ENCODE measurements around the gene BAG3.
A peak's percentile ranks its signal among the peaks of the same experiment; 100 is the strongest.

The BAG3 gene

DNA sequence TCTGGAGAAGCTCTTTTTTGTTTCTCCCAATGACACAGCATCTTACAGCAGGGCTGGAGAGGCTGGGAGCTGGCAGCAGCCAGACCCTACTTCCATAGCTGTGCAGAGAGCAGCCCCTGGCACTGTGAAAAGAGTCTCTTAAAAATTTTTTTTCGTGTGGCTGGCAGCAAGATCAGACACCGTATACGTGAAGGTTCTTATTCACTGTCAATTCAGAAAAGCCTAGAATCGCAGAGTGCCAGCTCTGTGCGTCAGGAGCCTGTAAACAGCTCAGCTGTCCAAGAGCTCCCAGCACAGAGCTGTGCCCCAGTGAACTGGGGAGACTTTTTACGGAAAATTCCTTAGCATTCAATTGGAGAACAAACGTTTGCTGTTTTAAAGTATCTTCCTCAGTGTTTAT lies 6.5 kb downstream of the BAG3 start:
- TF ChIP-seq GFI1B (tag by site-specific recombination; IDR thresholded peaks at IDR 0.05) (no peak), ZNF146 (tag by site-specific recombination; IDR thresholded peaks at IDR 0.05) (no peak), ZNF394 (tag by site-specific recombination; IDR thresholded peaks at IDR 0.05; ENCODE audit: borderline replicate concordance) (no peak), ZNF221 (tag by site-specific recombination; IDR thresholded peaks at IDR 0.05; ENCODE audit: borderline replicate concordance) (no peak), ZNF530 (tag by site-specific recombination; IDR thresholded peaks at IDR 0.05; ENCODE audit: low read depth) (no peak), ZNF404 (tag by site-specific recombination; IDR thresholded peaks at IDR 0.05) (no peak), ZNF558 (tag by site-specific recombination; IDR thresholded peaks at IDR 0.05) (no peak), YY2 (tag by site-specific recombination; IDR thresholded peaks at IDR 0.05) (no peak), ZSCAN23 (tag by site-specific recombination; IDR thresholded peaks at IDR 0.05) (no peak), ZNF202 (tag by site-specific recombination; IDR thresholded peaks at IDR 0.05; ENCODE audit: borderline replicate concordance) (no peak), ZNF311 (tag by site-specific recombination; IDR thresholded peaks at IDR 0.05; ENCODE audit: borderline replicate concordance) (no peak), IKZF3 (tag by site-specific recombination; IDR thresholded peaks at IDR 0.05) (no peak), ZNF785 (tag by site-specific recombination; IDR thresholded peaks at IDR 0.05) (no peak)
- TF ChIP-seq, protein P1, sequence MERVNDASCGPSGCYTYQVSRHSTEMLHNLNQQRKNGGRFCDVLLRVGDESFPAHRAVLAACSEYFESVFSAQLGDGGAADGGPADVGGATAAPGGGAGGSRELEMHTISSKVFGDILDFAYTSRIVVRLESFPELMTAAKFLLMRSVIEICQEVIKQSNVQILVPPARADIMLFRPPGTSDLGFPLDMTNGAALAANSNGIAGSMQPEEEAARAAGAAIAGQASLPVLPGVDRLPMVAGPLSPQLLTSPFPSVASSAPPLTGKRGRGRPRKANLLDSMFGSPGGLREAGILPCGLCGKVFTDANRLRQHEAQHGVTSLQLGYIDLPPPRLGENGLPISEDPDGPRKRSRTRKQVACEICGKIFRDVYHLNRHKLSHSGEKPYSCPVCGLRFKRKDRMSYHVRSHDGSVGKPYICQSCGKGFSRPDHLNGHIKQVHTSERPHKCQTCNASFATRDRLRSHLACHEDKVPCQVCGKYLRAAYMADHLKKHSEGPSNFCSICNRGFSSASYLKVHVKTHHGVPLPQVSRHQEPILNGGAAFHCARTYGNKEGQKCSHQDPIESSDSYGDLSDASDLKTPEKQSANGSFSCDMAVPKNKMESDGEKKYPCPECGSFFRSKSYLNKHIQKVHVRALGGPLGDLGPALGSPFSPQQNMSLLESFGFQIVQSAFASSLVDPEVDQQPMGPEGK (tag by site-specific recombination; IDR thresholded peaks at IDR 0.05) = no peak
- TF ChIP-seq, protein P2, sequence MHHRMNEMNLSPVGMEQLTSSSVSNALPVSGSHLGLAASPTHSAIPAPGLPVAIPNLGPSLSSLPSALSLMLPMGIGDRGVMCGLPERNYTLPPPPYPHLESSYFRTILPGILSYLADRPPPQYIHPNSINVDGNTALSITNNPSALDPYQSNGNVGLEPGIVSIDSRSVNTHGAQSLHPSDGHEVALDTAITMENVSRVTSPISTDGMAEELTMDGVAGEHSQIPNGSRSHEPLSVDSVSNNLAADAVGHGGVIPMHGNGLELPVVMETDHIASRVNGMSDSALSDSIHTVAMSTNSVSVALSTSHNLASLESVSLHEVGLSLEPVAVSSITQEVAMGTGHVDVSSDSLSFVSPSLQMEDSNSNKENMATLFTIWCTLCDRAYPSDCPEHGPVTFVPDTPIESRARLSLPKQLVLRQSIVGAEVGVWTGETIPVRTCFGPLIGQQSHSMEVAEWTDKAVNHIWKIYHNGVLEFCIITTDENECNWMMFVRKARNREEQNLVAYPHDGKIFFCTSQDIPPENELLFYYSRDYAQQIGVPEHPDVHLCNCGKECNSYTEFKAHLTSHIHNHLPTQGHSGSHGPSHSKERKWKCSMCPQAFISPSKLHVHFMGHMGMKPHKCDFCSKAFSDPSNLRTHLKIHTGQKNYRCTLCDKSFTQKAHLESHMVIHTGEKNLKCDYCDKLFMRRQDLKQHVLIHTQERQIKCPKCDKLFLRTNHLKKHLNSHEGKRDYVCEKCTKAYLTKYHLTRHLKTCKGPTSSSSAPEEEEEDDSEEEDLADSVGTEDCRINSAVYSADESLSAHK (tag by site-specific recombination; IDR thresholded peaks at IDR 0.05) = no peak
- CTCF ChIA-PET = interaction anchor here (1.0 kb wide), 1 partner anchor 22 kb away, joined by 4 read pairs; no protein-coding TSS in a partner anchor
- Histone ChIP-seq H3K9me3 (ENCODE audit: control insufficient read depth, insufficient read depth, low read depth, low read length) (no peaks in the 10 kb centered on the region), H3K27ac (ENCODE audit: extremely low read depth, low read depth, low read length) (no peak overlapping the region), H3K36me3 (ENCODE audit: control insufficient read depth in 2 of 2, insufficient read depth in 1 of 2, low read length in 2 of 2) (peaks cover 0 to 40% of the 10 kb centered on the region in 2 experiments; a peak in 1 of 3 replicates), H3K4me1 (ENCODE audit: control insufficient read depth, insufficient read depth, low read length) (peaks cover 32% of the 10 kb centered on the region), H3K4me3 (ENCODE audit: low read depth, low read length) (no peak overlapping the region)
- POLR2A ChIA-PET = interaction anchor here (0.6 to 1.1 kb wide), 3 partner anchors 30 to 523 kb away, joined by 3 to 4 read pairs (median 4); partner anchors contain the start of gene TIAL1

DNA sequence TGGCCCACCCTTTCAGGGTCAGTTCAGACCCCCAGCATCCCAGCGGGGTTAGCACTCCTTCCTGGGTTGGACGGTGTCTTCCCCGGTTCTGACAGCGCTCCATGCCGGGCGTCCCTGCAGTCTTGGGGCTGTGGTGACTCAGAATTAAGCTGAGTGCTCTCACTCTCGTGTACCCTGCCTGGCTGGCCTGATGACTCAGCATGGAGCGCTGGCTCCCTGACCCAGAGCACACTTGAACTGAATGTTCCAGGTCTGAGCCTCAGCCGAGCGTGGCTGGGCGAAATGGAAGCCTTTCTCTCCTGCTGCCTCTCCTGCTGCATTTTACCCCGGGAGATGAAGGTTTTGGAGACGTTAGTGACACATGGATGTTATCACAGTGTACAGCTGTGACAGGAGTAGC lies 7.1 kb downstream of the BAG3 start:
- no peak overlapping the region for H3K4me3 ChIP-seq (ENCODE audit: low read depth, low read length)
- H3K36me3 ChIP-seq (ENCODE audit: control insufficient read depth in 2 of 2, insufficient read depth in 1 of 2, low read length in 2 of 2) = peaks cover 0 to 40% of the 10 kb centered on the region in 2 experiments; a peak in 1 of 3 replicates
- H3K9me3 ChIP-seq (ENCODE audit: control insufficient read depth, insufficient read depth, low read depth, low read length) = no peaks in the 10 kb centered on the region
- ChIA-PET POLR2A (interaction anchor here (0.6 to 1.1 kb wide), 3 partner anchors 29 to 524 kb away, joined by 3 to 4 read pairs (median 4); partner anchors contain the start of gene TIAL1), CTCF (interaction anchor here (1.0 kb wide), 1 partner anchor 21 kb away, joined by 4 read pairs; no protein-coding TSS in a partner anchor)
- H3K27ac ChIP-seq (ENCODE audit: extremely low read depth, low read depth, low read length) = no peak overlapping the region
- H3K4me1 ChIP-seq (ENCODE audit: control insufficient read depth, insufficient read depth, low read length) = peaks cover 29% of the 10 kb centered on the region
- no peak for TF ChIP-seq ZNF223 (tag by site-specific recombination; IDR thresholded peaks at IDR 0.05)
- TF ChIP-seq, protein P3, sequence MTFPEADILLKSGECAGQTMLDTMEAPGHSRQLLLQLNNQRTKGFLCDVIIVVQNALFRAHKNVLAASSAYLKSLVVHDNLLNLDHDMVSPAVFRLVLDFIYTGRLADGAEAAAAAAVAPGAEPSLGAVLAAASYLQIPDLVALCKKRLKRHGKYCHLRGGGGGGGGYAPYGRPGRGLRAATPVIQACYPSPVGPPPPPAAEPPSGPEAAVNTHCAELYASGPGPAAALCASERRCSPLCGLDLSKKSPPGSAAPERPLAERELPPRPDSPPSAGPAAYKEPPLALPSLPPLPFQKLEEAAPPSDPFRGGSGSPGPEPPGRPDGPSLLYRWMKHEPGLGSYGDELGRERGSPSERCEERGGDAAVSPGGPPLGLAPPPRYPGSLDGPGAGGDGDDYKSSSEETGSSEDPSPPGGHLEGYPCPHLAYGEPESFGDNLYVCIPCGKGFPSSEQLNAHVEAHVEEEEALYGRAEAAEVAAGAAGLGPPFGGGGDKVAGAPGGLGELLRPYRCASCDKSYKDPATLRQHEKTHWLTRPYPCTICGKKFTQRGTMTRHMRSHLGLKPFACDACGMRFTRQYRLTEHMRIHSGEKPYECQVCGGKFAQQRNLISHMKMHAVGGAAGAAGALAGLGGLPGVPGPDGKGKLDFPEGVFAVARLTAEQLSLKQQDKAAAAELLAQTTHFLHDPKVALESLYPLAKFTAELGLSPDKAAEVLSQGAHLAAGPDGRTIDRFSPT (tag by site-specific recombination; IDR thresholded peaks at IDR 0.05) = peak; percentile 83
- TF ChIP-seq GLIS2 (tag by site-specific recombination; IDR thresholded peaks at IDR 0.05) = no peak
- TF ChIP-seq ZNF521 (tag by site-specific recombination; IDR thresholded peaks at IDR 0.05) = no peak
- TF ChIP-seq MZF1 (tag by site-specific recombination; IDR thresholded peaks at IDR 0.05; ENCODE audit: borderline replicate concordance) = no peak
- TF ChIP-seq FEZF1 (tag by site-specific recombination; IDR thresholded peaks at IDR 0.05) = no peak
- TF ChIP-seq ZNF660 (tag by site-specific recombination; IDR thresholded peaks at IDR 0.05) = peak; percentile 78
- TF ChIP-seq ZNF426 (tag by site-specific recombination; IDR thresholded peaks at IDR 0.05) = no peak
- peak; percentile 34; the same call in 1 of the 2 replicates for TF ChIP-seq ZEB2 (tag by site-specific recombination; IDR thresholded peaks at IDR 0.05)
- TF ChIP-seq ZNF624 (tag by site-specific recombination; IDR thresholded peaks at IDR 0.05) = no peak
- TF ChIP-seq TRIM28 (IDR thresholded peaks at IDR 0.05; ENCODE audit: borderline replicate concordance, low read length) = peak; percentile 59; the same call in 1 of the 2 replicates
- 0 out of 2 replicates have a peak, but pooled peaks have one; percentile 19 for TF ChIP-seq ZBTB20 (tag by site-specific recombination; IDR thresholded peaks at IDR 0.05)

Data from HEK293 (cell line).